ENCODE measurements around the gene PHYHD1.
A peak's percentile ranks its signal among the peaks of the same experiment; 100 is the strongest.

The PHYHD1 gene

DNA sequence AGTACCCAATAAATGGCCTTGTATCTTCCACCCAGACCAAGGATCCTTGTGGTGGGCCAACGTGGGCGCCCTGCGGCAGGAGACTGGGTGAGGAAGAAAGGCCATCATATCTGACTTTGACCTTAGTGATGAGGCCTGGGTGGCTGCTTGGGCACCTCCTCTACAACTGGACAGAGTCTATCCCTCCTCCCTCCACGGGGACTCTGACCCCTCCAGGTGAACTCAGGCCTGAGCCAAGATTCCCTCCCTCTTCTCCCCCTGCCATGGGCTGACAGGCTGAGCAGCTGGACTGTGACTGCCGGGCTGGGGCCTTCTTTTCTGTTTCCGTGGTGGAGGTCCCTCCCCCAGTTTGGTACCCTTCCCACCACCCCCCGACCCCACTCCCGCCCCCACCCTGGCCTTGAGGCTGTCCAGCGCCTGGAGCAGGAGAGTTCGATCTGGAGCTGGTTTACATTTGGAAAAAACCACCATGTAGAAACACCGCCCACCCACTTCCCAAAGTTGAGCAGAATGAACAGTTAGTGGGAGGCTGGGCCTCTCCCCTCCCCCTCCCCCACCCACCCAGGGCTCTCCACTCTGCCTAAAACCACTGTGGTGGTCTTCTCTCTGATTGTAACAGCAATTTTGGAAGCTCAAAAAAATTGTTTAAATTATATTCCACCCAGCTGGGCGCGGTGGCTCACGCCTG lies 1.2 kb upstream of the PHYHD1 start:
- no peak for DNase-seq (ENCODE audit: low read depth)
- TF ChIP-seq CTCF (IDR thresholded peaks at IDR 0.05; ENCODE audit: insufficient read depth, low read depth, low read length, missing control alignments) = no peak
- H3K4me3 ChIP-seq (ENCODE audit: low read depth, low read length) = no peak overlapping the region

- no peak for TF ChIP-seq CTCF (IDR thresholded peaks at IDR 0.05; ENCODE audit: insufficient read depth, low read depth, low read length, missing control alignments)
- no peak overlapping the region for H3K4me3 ChIP-seq (ENCODE audit: low read depth, low read length)
- no peak for DNase-seq (ENCODE audit: low read depth)
These were observed 1.3 kb downstream of the PHYHD1 start for GRCh38 chr9:128921881-128922763.

- DNase-seq (ENCODE audit: low read depth) = no peak
- no peak overlapping the region for H3K4me3 ChIP-seq (ENCODE audit: low read depth, low read length)
- no peak for TF ChIP-seq CTCF (IDR thresholded peaks at IDR 0.05; ENCODE audit: insufficient read depth, low read depth, low read length, missing control alignments)
These were observed 2.7 kb downstream of the PHYHD1 start for GRCh38 chr9:128923493-128923883.

- peak; percentile 85 for TF ChIP-seq CTCF (IDR thresholded peaks at IDR 0.05; ENCODE audit: insufficient read depth, low read depth, low read length, missing control alignments)
- no peak overlapping the region for H3K4me3 ChIP-seq (ENCODE audit: low read depth, low read length)
- peak; percentile 65 for DNase-seq (ENCODE audit: low read depth)
These were observed 7.1 kb downstream of the PHYHD1 start for GRCh38 chr9:128927731-128928411.

- no peak for DNase-seq (ENCODE audit: low read depth)
- no peak for TF ChIP-seq CTCF (IDR thresholded peaks at IDR 0.05; ENCODE audit: insufficient read depth, low read depth, low read length, missing control alignments)
- no peak overlapping the region for H3K4me3 ChIP-seq (ENCODE audit: low read depth, low read length)
These were observed 7.8 kb downstream of the PHYHD1 start for GRCh38 chr9:128928624-128929023.

DNA sequence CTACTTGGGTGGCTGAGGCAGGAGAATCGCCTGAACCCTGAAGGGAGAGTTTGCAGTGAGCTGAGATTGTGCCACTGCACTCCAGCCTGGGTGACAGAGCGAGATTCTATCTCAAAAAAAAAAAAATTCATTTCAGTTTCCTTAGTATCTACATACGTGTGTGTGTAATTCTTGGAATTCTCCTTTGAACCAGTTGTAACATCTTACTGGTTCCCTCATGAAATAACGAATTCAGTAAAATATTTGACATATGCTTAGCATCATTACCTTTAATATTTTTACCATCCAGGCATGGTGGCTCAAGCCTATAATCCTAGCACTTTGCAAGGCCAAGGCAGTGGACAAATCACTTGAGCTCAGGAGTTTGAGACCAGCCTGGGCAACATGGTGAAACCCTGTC lies 8.8 kb downstream of the PHYHD1 start:
- no peak for TF ChIP-seq CTCF (IDR thresholded peaks at IDR 0.05; ENCODE audit: insufficient read depth, low read depth, low read length, missing control alignments)
- no peak overlapping the region for H3K4me3 ChIP-seq (ENCODE audit: low read depth, low read length)
- DNase-seq (ENCODE audit: low read depth) = no peak
